HCT116 (cell line): ENCODE data around the gene UNC79. TPM values are rescaled to one million over a fixed set of nuclear protein-coding genes. Genes with fewer than 3 reads are reported as not detected.

ENCODE experiments used
- ATAC-seq: fragments of 200-7000 bp; cut with Tn5 transposase; 2 replicates; pipeline ENCODE4 v1.9.1; 2020; ENCODE audit warnings: mild to moderate bottlenecking, moderate library complexity
- BruUV-seq: library from RNA; stranded (reverse); fragments of 400-500 nt; replicated peaks from 2 replicates; lab custom pipeline; 2021; lab: Mats Ljungman, UMichigan
- CTCF ChIA-PET: fragments of 300-600 bp; sonication (Branson Sonifier 250); formaldehyde crosslinking; loops from one replicate; lab custom pipeline; 2021; ENCODE audit warnings: antibody characterized with exemption; lab: Charles Lee
- POLR2A ChIA-PET: fragments of 300-600, 350-600 bp; sonication (Branson Sonifier 250); formaldehyde crosslinking; loops from one replicate; lab custom pipeline; 2021; ENCODE audit warnings: antibody characterized with exemption; lab: Charles Lee
- RAD21 ChIA-PET, 2 experiments: fragments of 300-600 bp; sonication (Branson Sonifier 250); formaldehyde crosslinking; loops; one replicate each; lab custom pipeline; 2023; ENCODE audit warnings: low total read pairs in 2 of 2; ENCODE audit not compliant: uncharacterized antibody in 2 of 2, unreplicated experiment in 2 of 2, low non-redundant PET in 1 of 2; lab: Charles Lee
- DNase-seq: peaks from one replicate; pipeline ENCODE4 v3.0.0-alpha.2; 2010; ENCODE audit warnings: low read depth, low spot score
- H2AFZ ChIP-seq: fragments of 200-600 bp; shearing (Covaris generic), sonication (generic); 2 replicates; pipeline ENCODE4 v1.6.1; 2017; ENCODE audit warnings: low read depth, mixed run types, mixed read lengths, antibody characterized with exemption, low read length; ENCODE audit not compliant: poor library complexity, severe bottlenecking
- H3K27ac ChIP-seq: 2 replicates; pipeline ENCODE4 v1.5.1; 2012; ENCODE audit warnings: low read depth, low read length
- H3K27me3 ChIP-seq: fragments of 200-600 bp; sonication (generic); 2 replicates; pipeline ENCODE4 v1.6.1; 2016; ENCODE audit warnings: mixed run types, low read length, mixed read lengths; ENCODE audit not compliant: insufficient read depth
- H3K36me3 ChIP-seq, 2 experiments: fragments of 200-500 bp in 1 of 2; fragments of 200-600 bp in 1 of 2; sonication (Bioruptor generic) in 1 of 2; sonication (generic) in 1 of 2; 2 replicates each; pipeline versions ENCODE4 v1.5.1 to v1.6.1; 2014 to 2016; ENCODE audit warnings: low read length in 2 of 2, inconsistent platforms in 1 of 2, mixed read lengths in 1 of 2, mixed run types in 1 of 2; ENCODE audit not compliant: insufficient read depth in 2 of 2, control insufficient read depth in 1 of 2
- H3K4me1 ChIP-seq, 2 experiments: fragments of 200-600 bp in 1 of 2; sonication (generic) in 1 of 2; 2 replicates each; pipeline versions ENCODE4 v1.5.1 to v1.6.1; 2012 to 2017; ENCODE audit warnings: low read length in 2 of 2, inconsistent platforms in 1 of 2, mild to moderate bottlenecking in 1 of 2, mixed read lengths in 1 of 2, mixed run types in 1 of 2, moderate library complexity in 1 of 2; ENCODE audit not compliant: insufficient read depth in 2 of 2, control insufficient read depth in 1 of 2
- H3K4me2 ChIP-seq: fragments of 200-600 bp; sonication (generic); 2 replicates; pipeline ENCODE4 v1.6.1; 2017; ENCODE audit warnings: mixed run types, low read length, mixed read lengths
- H3K4me3 ChIP-seq, 2 experiments: fragments of 200-600 bp in 1 of 2; sonication (generic) in 1 of 2; replicated peaks in 1 of 2; 2 replicates each; pipeline ENCODE4 v1.5.1; 2011 to 2016; ENCODE audit warnings: low read length in 2 of 2, control low read depth in 1 of 2, low read depth in 1 of 2, mild to moderate bottlenecking in 1 of 2, mixed read lengths in 1 of 2, mixed run types in 1 of 2
- H3K79me2 ChIP-seq: fragments of 200-600 bp; sonication (generic); 2 replicates; pipeline ENCODE4 v1.6.1; 2017; ENCODE audit warnings: mild to moderate bottlenecking, mixed run types, low read length, moderate library complexity, mixed read lengths; ENCODE audit not compliant: insufficient read depth
- H3K9ac ChIP-seq: fragments of 200-600 bp; sonication (generic); 2 replicates; pipeline ENCODE4 v1.6.1; 2016; ENCODE audit warnings: low read length, mixed read lengths
- H3K9me2 ChIP-seq: fragments of 200-600 bp; sonication (generic), shearing (Covaris generic); 2 replicates; pipeline ENCODE4 v1.6.1; 2017; ENCODE audit warnings: mixed run types, mild to moderate bottlenecking, moderate library complexity; ENCODE audit not compliant: insufficient read depth
- H3K9me3 ChIP-seq, 2 experiments: fragments of 200-500 bp in 1 of 2; fragments of 200-600 bp in 1 of 2; sonication (Bioruptor generic) in 1 of 2; sonication (generic) in 1 of 2; 2 replicates each; pipeline ENCODE4 v1.6.1; 2014 to 2017; ENCODE audit warnings: low read length in 2 of 2, mixed read lengths in 2 of 2, inconsistent platforms in 1 of 2, low read depth in 1 of 2, mild to moderate bottlenecking in 1 of 2, mixed run types in 1 of 2, moderate library complexity in 1 of 2; ENCODE audit not compliant: control insufficient read depth in 1 of 2, insufficient read depth in 1 of 2
- H4K20me1 ChIP-seq: fragments of 200-600 bp; sonication (generic), shearing (Covaris generic); 2 replicates; pipeline ENCODE4 v1.6.1; 2017; ENCODE audit warnings: mixed run types, mild to moderate bottlenecking, moderate library complexity; ENCODE audit not compliant: insufficient read depth
- CBX3 ChIP-seq: IDR thresholded peaks from 2 replicates; pipeline ENCODE4 v1.6.1; 2012; ENCODE audit warnings: low read depth
- CEBPB ChIP-seq: IDR thresholded peaks from 2 replicates; pipeline ENCODE4 v1.6.1; 2012; ENCODE audit warnings: low read depth
- EGR1 ChIP-seq: IDR thresholded peaks from 2 replicates; pipeline ENCODE4 v1.6.1; 2012; ENCODE audit warnings: low read depth
- ELF1 ChIP-seq: IDR thresholded peaks from 2 replicates; pipeline ENCODE4 v1.6.1; 2012; ENCODE audit warnings: low read depth, borderline replicate concordance
- POLR2A ChIP-seq: IDR thresholded peaks from 2 replicates; pipeline ENCODE4 v1.7.0; 2011; ENCODE audit warnings: borderline replicate concordance; ENCODE audit not compliant: insufficient read depth, insufficient read length; ENCODE audit errors: extremely low read depth
- RAD21 ChIP-seq: IDR thresholded peaks from 2 replicates; pipeline ENCODE4 v1.6.1; 2012; ENCODE audit warnings: low read depth, mild to moderate bottlenecking
- SRF ChIP-seq: IDR thresholded peaks from 2 replicates; pipeline ENCODE4 v1.6.1; 2012; ENCODE audit warnings: low read depth
- TCF7L2 ChIP-seq: IDR thresholded peaks from 2 replicates; pipeline ENCODE4 v1.7.0; 2011; ENCODE audit warnings: borderline replicate concordance, inconsistent platforms; ENCODE audit not compliant: insufficient read depth, insufficient read length; ENCODE audit errors: extremely low read depth
- YY1 ChIP-seq: IDR thresholded peaks from 2 replicates; pipeline ENCODE4 v1.6.1; 2011; ENCODE audit warnings: low read length, low read depth, moderate library complexity, mild to moderate bottlenecking; ENCODE audit not compliant: insufficient replicate concordance; ENCODE audit errors: extremely low read depth
- intact Hi-C: fragments of 100-400 bp; cut with micrococcal nuclease; formaldehyde crosslinking; loops from 2 replicates; pipeline ENCODE4 v1.10.0; 2022
- total RNA-seq: library from RNA; stranded (reverse); gene quantifications from one replicate; pipeline ENCODE4 v1.2.1, GENCODE V29; 2021; ENCODE audit not compliant: unreplicated experiment
- TF ChIP-seq, protein P1 (sequence below): IDR thresholded peaks from 2 replicates; pipeline ENCODE4 v1.6.1; 2012
- TF ChIP-seq, protein P2 (sequence below): IDR thresholded peaks from 2 replicates; pipeline ENCODE4 v1.6.1; 2012; ENCODE audit warnings: low read depth
- TF ChIP-seq, protein P3 (sequence below): IDR thresholded peaks from 2 replicates; pipeline ENCODE4 v1.6.1; 2011; ENCODE audit warnings: mild to moderate bottlenecking, low read length, moderate library complexity; ENCODE audit not compliant: insufficient replicate concordance; ENCODE audit errors: extremely low read depth

The UNC79 gene
- total RNA-seq, 1 experiment from 2014 or later: 0.10 TPM

DNA sequence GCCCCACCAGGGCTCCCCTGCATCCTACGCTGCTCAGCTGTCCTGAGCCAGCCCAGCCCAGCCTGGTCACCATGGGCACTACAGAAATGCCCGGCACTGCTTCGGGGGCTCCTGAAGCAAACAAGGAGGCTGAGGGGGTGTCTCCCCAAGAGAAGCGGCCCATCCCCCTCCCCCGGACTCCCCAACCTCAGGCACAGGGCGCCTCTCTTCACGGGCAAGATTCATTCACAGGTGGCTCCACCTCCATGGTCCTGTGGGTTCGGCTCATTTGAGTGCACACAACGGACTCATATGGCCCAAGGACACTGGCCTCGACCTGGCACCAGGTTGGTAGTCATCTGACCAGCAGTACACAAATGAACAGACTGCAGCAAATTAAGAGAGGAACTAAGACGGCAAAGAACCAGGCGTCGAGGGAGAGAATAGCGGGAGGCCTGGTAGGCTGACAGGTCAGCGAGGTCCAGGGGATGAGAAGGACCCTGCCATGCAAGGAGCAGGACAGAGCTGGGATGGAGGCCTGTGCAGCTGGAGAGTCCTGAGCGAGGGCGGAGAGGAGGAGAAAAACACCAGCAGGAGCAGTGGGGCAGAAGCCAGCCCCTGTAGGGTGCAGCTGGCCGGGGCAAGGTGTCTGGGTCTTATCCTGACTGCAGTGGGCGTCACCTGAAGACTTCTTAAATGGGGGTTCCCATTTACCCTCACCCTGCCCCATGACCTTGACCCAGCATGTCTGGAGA lies 297.3 kb downstream of the UNC79 start:
- no peaks in the 10 kb centered on the region for H3K79me2 ChIP-seq
- intact Hi-C loops: no loop called here
- peaks cover 4 to 21% of the 10 kb centered on the region in 2 experiments for H3K4me1 ChIP-seq
- H2AFZ ChIP-seq: no peak overlapping the region
- no peak overlapping the region for H3K4me2 ChIP-seq
- TF ChIP-seq, protein P1, sequence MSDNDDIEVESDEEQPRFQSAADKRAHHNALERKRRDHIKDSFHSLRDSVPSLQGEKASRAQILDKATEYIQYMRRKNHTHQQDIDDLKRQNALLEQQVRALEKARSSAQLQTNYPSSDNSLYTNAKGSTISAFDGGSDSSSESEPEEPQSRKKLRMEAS: no peak
- TF ChIP-seq CEBPB: no peak
- no peak for TF ChIP-seq YY1
- TF ChIP-seq, protein P2, sequence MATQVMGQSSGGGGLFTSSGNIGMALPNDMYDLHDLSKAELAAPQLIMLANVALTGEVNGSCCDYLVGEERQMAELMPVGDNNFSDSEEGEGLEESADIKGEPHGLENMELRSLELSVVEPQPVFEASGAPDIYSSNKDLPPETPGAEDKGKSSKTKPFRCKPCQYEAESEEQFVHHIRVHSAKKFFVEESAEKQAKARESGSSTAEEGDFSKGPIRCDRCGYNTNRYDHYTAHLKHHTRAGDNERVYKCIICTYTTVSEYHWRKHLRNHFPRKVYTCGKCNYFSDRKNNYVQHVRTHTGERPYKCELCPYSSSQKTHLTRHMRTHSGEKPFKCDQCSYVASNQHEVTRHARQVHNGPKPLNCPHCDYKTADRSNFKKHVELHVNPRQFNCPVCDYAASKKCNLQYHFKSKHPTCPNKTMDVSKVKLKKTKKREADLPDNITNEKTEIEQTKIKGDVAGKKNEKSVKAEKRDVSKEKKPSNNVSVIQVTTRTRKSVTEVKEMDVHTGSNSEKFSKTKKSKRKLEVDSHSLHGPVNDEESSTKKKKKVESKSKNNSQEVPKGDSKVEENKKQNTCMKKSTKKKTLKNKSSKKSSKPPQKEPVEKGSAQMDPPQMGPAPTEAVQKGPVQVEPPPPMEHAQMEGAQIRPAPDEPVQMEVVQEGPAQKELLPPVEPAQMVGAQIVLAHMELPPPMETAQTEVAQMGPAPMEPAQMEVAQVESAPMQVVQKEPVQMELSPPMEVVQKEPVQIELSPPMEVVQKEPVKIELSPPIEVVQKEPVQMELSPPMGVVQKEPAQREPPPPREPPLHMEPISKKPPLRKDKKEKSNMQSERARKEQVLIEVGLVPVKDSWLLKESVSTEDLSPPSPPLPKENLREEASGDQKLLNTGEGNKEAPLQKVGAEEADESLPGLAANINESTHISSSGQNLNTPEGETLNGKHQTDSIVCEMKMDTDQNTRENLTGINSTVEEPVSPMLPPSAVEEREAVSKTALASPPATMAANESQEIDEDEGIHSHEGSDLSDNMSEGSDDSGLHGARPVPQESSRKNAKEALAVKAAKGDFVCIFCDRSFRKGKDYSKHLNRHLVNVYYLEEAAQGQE: no peak
- TF ChIP-seq SRF: no peak
- H3K4me3 ChIP-seq: no peak overlapping the region
- H3K9me2 ChIP-seq: no peaks in the 10 kb centered on the region
- H3K36me3 ChIP-seq: no peaks in the 10 kb centered on the region
- ATAC-seq (no peak), DNase-seq (no peak)
- no peaks in the 10 kb centered on the region for H3K27me3 ChIP-seq
- no peak overlapping the region for H3K9ac ChIP-seq
- no peaks in the 10 kb centered on the region for H4K20me1 ChIP-seq
- ChIA-PET RAD21 (no interaction called here), CTCF (no interaction called here), POLR2A (no interaction called here)
- no peak overlapping the region for H3K27ac ChIP-seq
- no peaks in the 10 kb centered on the region for H3K9me3 ChIP-seq
- no TSS peak for BruUV-seq

- Histone ChIP-seq H3K4me1 (peaks cover 4 to 26% of the 10 kb centered on the region in 2 experiments), H3K4me3 (no peak overlapping the region), H3K36me3 (no peaks in the 10 kb centered on the region), H3K27me3 (no peaks in the 10 kb centered on the region), H3K9me2 (no peaks in the 10 kb centered on the region), H3K9ac (no peak overlapping the region), H3K27ac (no peak overlapping the region), H3K4me2 (no peak overlapping the region), H4K20me1 (no peaks in the 10 kb centered on the region), H2AFZ (no peak overlapping the region), H3K79me2 (no peaks in the 10 kb centered on the region), H3K9me3 (no peaks in the 10 kb centered on the region)
- DNase-seq (no peak), ATAC-seq (no peak)
- BruUV-seq: no TSS peak
- CTCF ChIA-PET: no interaction called here
- TF ChIP-seq CBX3 (no peak), POLR2A (no peak), YY1 (no peak), RAD21 (no peak), ELF1 (no peak), TCF7L2 (no peak), CEBPB (no peak), EGR1 (no peak)
- TF ChIP-seq, protein P1: no peak
- TF ChIP-seq, protein P3, sequence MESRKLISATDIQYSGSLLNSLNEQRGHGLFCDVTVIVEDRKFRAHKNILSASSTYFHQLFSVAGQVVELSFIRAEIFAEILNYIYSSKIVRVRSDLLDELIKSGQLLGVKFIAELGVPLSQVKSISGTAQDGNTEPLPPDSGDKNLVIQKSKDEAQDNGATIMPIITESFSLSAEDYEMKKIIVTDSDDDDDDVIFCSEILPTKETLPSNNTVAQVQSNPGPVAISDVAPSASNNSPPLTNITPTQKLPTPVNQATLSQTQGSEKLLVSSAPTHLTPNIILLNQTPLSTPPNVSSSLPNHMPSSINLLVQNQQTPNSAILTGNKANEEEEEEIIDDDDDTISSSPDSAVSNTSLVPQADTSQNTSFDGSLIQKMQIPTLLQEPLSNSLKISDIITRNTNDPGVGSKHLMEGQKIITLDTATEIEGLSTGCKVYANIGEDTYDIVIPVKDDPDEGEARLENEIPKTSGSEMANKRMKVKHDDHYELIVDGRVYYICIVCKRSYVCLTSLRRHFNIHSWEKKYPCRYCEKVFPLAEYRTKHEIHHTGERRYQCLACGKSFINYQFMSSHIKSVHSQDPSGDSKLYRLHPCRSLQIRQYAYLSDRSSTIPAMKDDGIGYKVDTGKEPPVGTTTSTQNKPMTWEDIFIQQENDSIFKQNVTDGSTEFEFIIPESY: no peak
- intact Hi-C loops: no loop called here
- POLR2A ChIA-PET: no interaction called here
- RAD21 ChIA-PET: no interaction called here
These were observed 297.9 kb downstream of the UNC79 start for GRCh38 chr14:93728651-93729016.
